MM.1S (cell line): ENCODE data around the gene SRRM4.

Experiments used
- DNase-seq: peaks from one replicate; pipeline ENCODE4 v3.0.0-alpha.2; 2015
- H2AFZ ChIP-seq: fragments of 300-600 bp; sonication (generic); 2 replicates; pipeline ENCODE4 v1.6.0; 2016; ENCODE audit warnings: antibody characterized with exemption, low read length
- H3F3A ChIP-seq: fragments of 300-600 bp; sonication (generic); 2 replicates; pipeline ENCODE4 v1.6.1; 2016; ENCODE audit warnings: mild to moderate bottlenecking, antibody characterized with exemption, low read length, moderate library complexity, mixed read lengths; ENCODE audit not compliant: insufficient read depth
- H3K27ac ChIP-seq: fragments of 300-600 bp; sonication (generic); 2 replicates; pipeline ENCODE4 v1.5.1; 2016; ENCODE audit warnings: mild to moderate bottlenecking, low read length
- H3K27me3 ChIP-seq: fragments of 300-600 bp; sonication (generic); replicated peaks from 2 replicates; pipeline ENCODE4 v1.6.0; 2016; ENCODE audit warnings: low read length; ENCODE audit not compliant: insufficient read depth
- H3K36me3 ChIP-seq: fragments of 300-600 bp; sonication (generic); replicated peaks from 2 replicates; pipeline ENCODE4 v1.6.1; 2016; ENCODE audit warnings: mild to moderate bottlenecking, low read length, mixed read lengths; ENCODE audit not compliant: insufficient read depth
- H3K4me1 ChIP-seq: fragments of 300-600 bp; sonication (generic); 2 replicates; pipeline ENCODE4 v1.6.1; 2016; ENCODE audit warnings: low read length, mixed read lengths
- H3K4me2 ChIP-seq: fragments of 300-600 bp; sonication (generic); 2 replicates; pipeline ENCODE4 v1.6.0; 2016; ENCODE audit warnings: low read depth, low read length
- H3K4me3 ChIP-seq: fragments of 300-600 bp; sonication (generic); 2 replicates; pipeline ENCODE4 v1.5.1; 2016; ENCODE audit warnings: low read length, mixed read lengths
- H3K79me2 ChIP-seq: fragments of 300-600 bp; sonication (generic); 2 replicates; pipeline ENCODE4 v1.6.1; 2016; ENCODE audit warnings: mixed run types, low read length, mixed read lengths
- H3K9ac ChIP-seq: fragments of 300-600 bp; sonication (generic); 2 replicates; pipeline ENCODE4 v1.6.1; 2016; ENCODE audit warnings: low read length, mixed read lengths
- H3K9me2 ChIP-seq: fragments of 300-600 bp; sonication (generic); replicated peaks from 2 replicates; pipeline ENCODE4 v1.6.1; 2016; ENCODE audit warnings: mild to moderate bottlenecking, low read length, mixed read lengths; ENCODE audit not compliant: insufficient read depth
- H3K9me3 ChIP-seq: fragments of 300-600 bp; sonication (generic); replicated peaks from 2 replicates; pipeline ENCODE4 v1.6.1; 2016; ENCODE audit warnings: mild to moderate bottlenecking, low read length, mixed read lengths; ENCODE audit not compliant: insufficient read depth
- H4K20me1 ChIP-seq: fragments of 300-600 bp; sonication (generic); 2 replicates; pipeline ENCODE4 v1.6.1; 2016; ENCODE audit warnings: mild to moderate bottlenecking, low read length, moderate library complexity, mixed read lengths; ENCODE audit not compliant: insufficient read depth
- CTCF ChIP-seq: fragments of 300-600 bp; sonication (generic); IDR thresholded peaks from 2 replicates; pipeline ENCODE4 v1.5.1; 2016; ENCODE audit warnings: antibody characterized with exemption, low read length, mixed read lengths
- EZH2 ChIP-seq: fragments of 300-600 bp; sonication (generic); optimal IDR thresholded peaks from 2 replicates; pipeline ENCODE3; 2017; ENCODE audit warnings: low read depth, mild to moderate bottlenecking, antibody characterized with exemption, low read length, mixed read lengths
- EZH2phosphoT487 ChIP-seq: fragments of 300-600 bp; sonication (generic); IDR thresholded peaks from 2 replicates; pipeline ENCODE4 v1.6.1; 2018; ENCODE audit warnings: antibody characterized with exemption, low read length

Gene SRRM4

GRCh38 chr12:119183942-119184695 is 202.8 kb downstream of the SRRM4 start:
- Histone ChIP-seq H3K9me3 (no peaks in the 10 kb centered on the region), H3K4me2 (no peak overlapping the region), H3K36me3 (no peaks in the 10 kb centered on the region), H2AFZ (no peak overlapping the region), H3K27me3 (no peaks in the 10 kb centered on the region), H3F3A (no peaks in the 10 kb centered on the region), H3K9me2 (no peaks in the 10 kb centered on the region), H3K79me2 (no peaks in the 10 kb centered on the region), H3K9ac (no peak overlapping the region), H3K4me1 (no peaks in the 10 kb centered on the region), H3K4me3 (no peak overlapping the region), H4K20me1 (no peaks in the 10 kb centered on the region), H3K27ac (no peak overlapping the region)
- TF ChIP-seq EZH2 = no peak
- TF ChIP-seq CTCF = no peak
- TF ChIP-seq EZH2phosphoT487 = no peak
- DNase-seq = no peak

DNA sequence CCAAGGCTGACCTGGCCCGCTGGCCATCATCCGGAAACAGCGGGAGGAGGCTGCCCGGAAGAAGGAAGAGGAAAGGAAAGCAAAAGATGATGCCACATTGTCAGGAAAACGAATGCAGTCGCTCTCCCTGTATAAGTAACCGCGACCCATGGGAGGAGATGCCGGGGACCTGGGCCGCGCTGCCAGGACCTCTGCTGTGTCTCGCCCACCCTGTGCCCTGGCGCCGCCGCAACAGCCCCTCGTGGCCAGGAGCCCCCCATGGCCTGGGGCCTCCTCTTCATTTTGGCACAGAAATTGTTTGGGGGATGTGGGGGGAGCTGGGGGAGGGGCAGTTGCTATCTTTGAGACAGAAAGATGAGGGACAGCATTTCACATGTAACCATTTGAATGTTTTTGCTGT is 213.9 kb downstream of the SRRM4 start:
- Histone ChIP-seq H3K9me3 (no peaks in the 10 kb centered on the region), H3K27me3 (no peaks in the 10 kb centered on the region), H3K27ac (no peak overlapping the region), H4K20me1 (no peaks in the 10 kb centered on the region), H2AFZ (no peak overlapping the region), H3K36me3 (no peaks in the 10 kb centered on the region), H3K9ac (no peak overlapping the region), H3K4me2 (no peak overlapping the region), H3F3A (no peaks in the 10 kb centered on the region), H3K9me2 (no peaks in the 10 kb centered on the region), H3K4me1 (no peaks in the 10 kb centered on the region), H3K4me3 (no peak overlapping the region), H3K79me2 (no peaks in the 10 kb centered on the region)
- DNase-seq = no peak
- no peak for TF ChIP-seq CTCF
- no peak for TF ChIP-seq EZH2phosphoT487
- no peak for TF ChIP-seq EZH2

DNA sequence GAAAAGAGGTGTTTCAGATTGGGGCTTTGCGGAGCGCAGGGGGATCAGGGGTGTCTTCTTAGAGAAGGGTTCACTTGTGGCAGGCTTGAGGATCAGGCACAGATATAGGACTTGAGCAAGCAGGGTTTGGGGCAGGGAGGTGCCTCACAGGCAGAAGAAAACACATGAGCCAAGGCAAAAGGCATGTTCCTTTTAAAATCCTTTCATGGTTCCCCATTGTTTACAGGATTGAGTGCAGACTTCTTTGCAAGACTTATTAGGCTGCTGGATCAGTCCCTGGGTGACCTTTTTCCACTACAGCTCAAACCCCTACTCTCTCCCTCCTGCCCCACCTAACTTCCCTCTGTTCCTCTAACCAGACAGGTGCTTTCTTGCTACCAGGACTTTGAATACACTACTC is 217.1 kb downstream of the SRRM4 start:
- Histone ChIP-seq H3F3A (no peaks in the 10 kb centered on the region), H3K79me2 (no peaks in the 10 kb centered on the region), H4K20me1 (no peaks in the 10 kb centered on the region), H3K27ac (no peak overlapping the region), H3K36me3 (no peaks in the 10 kb centered on the region), H3K9me3 (no peaks in the 10 kb centered on the region), H3K27me3 (no peaks in the 10 kb centered on the region), H3K9me2 (no peaks in the 10 kb centered on the region), H3K4me2 (no peak overlapping the region), H3K4me1 (no peaks in the 10 kb centered on the region), H2AFZ (no peak overlapping the region), H3K4me3 (no peak overlapping the region), H3K9ac (no peak overlapping the region)
- TF ChIP-seq CTCF = no peak
- no peak for DNase-seq
